NT2/D1 (cell line): ENCODE measurements around the gene ZNF430.

Experiments used
- SUZ12 ChIP-seq: IDR thresholded peaks from 2 replicates; pipeline ENCODE4 v1.6.1; 2011; ENCODE audit not compliant: insufficient read length, insufficient read depth; ENCODE audit errors: extremely low read depth
- YY1 ChIP-seq: IDR thresholded peaks from 2 replicates; pipeline ENCODE4 v1.6.1; 2011; ENCODE audit not compliant: insufficient read length, insufficient read depth

DNA sequence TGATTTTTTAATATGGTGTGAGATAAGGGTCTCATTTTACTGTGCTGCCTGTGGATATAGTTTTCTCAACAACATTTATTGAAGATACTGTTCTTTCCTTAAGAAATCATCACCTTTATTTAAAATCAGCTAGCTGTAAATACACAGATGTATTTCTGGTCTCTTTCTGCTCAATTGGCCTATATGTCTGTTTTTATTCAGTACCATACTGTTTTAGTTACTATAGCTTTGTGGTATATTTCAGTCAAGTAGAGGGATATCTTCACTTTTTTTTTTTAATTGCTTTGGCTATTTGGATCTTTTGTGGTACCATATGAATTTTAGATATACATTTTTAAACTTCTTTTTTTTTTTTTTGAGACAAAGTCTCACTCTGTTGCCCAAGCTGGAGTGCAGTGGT lies 44.9 kb downstream of the ZNF430 start:
- TF ChIP-seq SUZ12 (no peak), YY1 (no peak)
